Measurements from ENCODE around the gene HIPK4. TPM values are rescaled to one million over a fixed set of nuclear protein-coding genes. Genes with fewer than 3 reads are reported as not detected.
"Not testable (repeated sequence)": the region's sequence is repeated elsewhere in the genome, so short reads cannot be mapped to it uniquely, and the experiment has no call there.

Gene HIPK4
- polyA plus RNA-seq (2013, experiment 1 of 2; ENCODE audit: insufficient read length): 0.31 TPM
- 0.26 TPM for polyA plus RNA-seq (2013, experiment 2 of 2; ENCODE audit: insufficient read length)

- DNase-seq: no peak
Measured at GRCh38 chr19:40390084-40390742, at the start of gene HIPK4. HIPK4 (minus strand) TSS chr19:40390181; CDS start chr19:40389902, 279 bp downstream.

GRCh38 chr19:40438284-40438683 is 48.3 kb upstream of the HIPK4 start:
- no peak for DNase-seq

- peak; percentile 95 for DNase-seq
Measured at GRCh38 chr19:40433391-40434216, 43.6 kb upstream of the HIPK4 start.

- DNase-seq: not testable (repeated sequence)
Measured at GRCh38 chr19:40432760-40433159, 42.8 kb upstream of the HIPK4 start.

- DNase-seq: no peak
Measured at GRCh38 chr19:40431698-40432097, 41.7 kb upstream of the HIPK4 start.

- DNase-seq: not testable (repeated sequence)
Measured at GRCh38 chr19:40430242-40430641, 40.3 kb upstream of the HIPK4 start.

- DNase-seq: not testable (repeated sequence)
Measured at GRCh38 chr19:40428197-40428596, 38.2 kb upstream of the HIPK4 start.

GRCh38 chr19:40425450-40426287 is 35.7 kb upstream of the HIPK4 start, which contains the start of gene SERTAD1:
SERTAD1 (minus strand) TSS chr19:40425992; CDS start chr19:40423546, 2,446 bp downstream.
- peak; percentile 100 for DNase-seq

- peak; percentile 40 for DNase-seq
Measured at GRCh38 chr19:40424637-40425449, 34.9 kb upstream of the HIPK4 start.

GRCh38 chr19:40423938-40424337 is 34.0 kb upstream of the HIPK4 start:
- no peak for DNase-seq

GRCh38 chr19:40422748-40423566 is 33.0 kb upstream of the HIPK4 start:
- DNase-seq: no peak

- DNase-seq: no peak
Measured at GRCh38 chr19:40421993-40422747, 32.2 kb upstream of the HIPK4 start.

- peak; percentile 89 for DNase-seq
Measured at GRCh38 chr19:40420766-40421765, 31.1 kb upstream of the HIPK4 start.

- DNase-seq: no peak
Measured at GRCh38 chr19:40420451-40420765, 30.4 kb upstream of the HIPK4 start.

- no peak for DNase-seq
Measured at GRCh38 chr19:40419780-40420179, 29.8 kb upstream of the HIPK4 start.

- DNase-seq: no peak
Measured at GRCh38 chr19:40419066-40419612, 29.2 kb upstream of the HIPK4 start.

- DNase-seq: no peak
Measured at GRCh38 chr19:40418040-40418439, 28.1 kb upstream of the HIPK4 start.

- DNase-seq: no peak
Measured at GRCh38 chr19:40417643-40417981, 27.6 kb upstream of the HIPK4 start.
